K562 (cell line): ENCODE data around the gene COMTD1. TPM values are rescaled to one million over a fixed set of nuclear protein-coding genes. Genes with fewer than 3 reads are reported as not detected.

Experiments used
- CBFB ChIP-seq: sonication (generic); formaldehyde crosslinking; IDR thresholded peaks from 2 replicates; pipeline ENCODE4 v1.4.0; 2020; ENCODE audit warnings: mild to moderate bottlenecking, missing genetic modification reagents
- CHD7 ChIP-seq: fragments of 200-600 bp; sonication (generic); IDR thresholded peaks from one replicate; pipeline ENCODE4 v1.6.1; 2012; ENCODE audit warnings: mild to moderate bottlenecking, low read depth, low read length, inconsistent platforms
- CREBBP ChIP-seq: IDR thresholded peaks from one replicate; pipeline ENCODE4 v1.6.1; 2012; ENCODE audit warnings: low read depth, mild to moderate bottlenecking, control low read depth, inconsistent platforms, low read length
- HDAC1 ChIP-seq, 2 experiments: fragments of 450-650 bp; IDR thresholded peaks; 2 replicates each; pipeline ENCODE4 v1.6.1; 2016 to 2017; ENCODE audit warnings: inconsistent platforms in 1 of 2, mild to moderate bottlenecking in 1 of 2, moderate library complexity in 1 of 2
- HNRNPL ChIP-seq: fragments of 200-400 bp; formaldehyde crosslinking; IDR thresholded peaks from 2 replicates; pipeline ENCODE4 v1.6.1; 2017; ENCODE audit warnings: low read depth, mild to moderate bottlenecking, low read length
- ZZZ3 ChIP-seq: fragments of 450-650 bp; IDR thresholded peaks from 2 replicates; pipeline ENCODE4 v1.6.1; 2016; ENCODE audit warnings: antibody characterized with exemption, mild to moderate bottlenecking, moderate library complexity
- polyA plus RNA-seq, 8 experiments: library from polyadenylated mRNA; depleted of rRNA in 4 of 8; stranded (reverse) in 5 of 8; unstranded in 3 of 8; fragments of >200 nt; fragmentation: Nextera tagmentation in 2 of 8; fragmentation: Illumina TruSeq in 1 of 8; extraction: Ambion mirVana in 2 of 8; extraction: Trizol in 1 of 8; gene quantifications; 2 replicates each; pipeline versions ENCODE4 v1.2.1 to v1.2.3, GENCODE V29; 2011 to 2014; ENCODE audit warnings: inconsistent platforms in 1 of 8, missing spikeins in 1 of 8
- total RNA-seq, 7 experiments: library from RNA; depleted of rRNA in 6 of 7; stranded (reverse); fragments of >200 nt in 6 of 7; fragmentation: Illumina TruSeq in 2 of 7; extraction: Trizol in 2 of 7; gene quantifications; 2 replicates each; pipeline versions ENCODE4 v1.2.1 to v1.2.3, GENCODE V29; 2011 to 2021; ENCODE audit warnings: low replicate concordance in 1 of 7
- TF ChIP-seq, protein P1 (sequence below): sonication (generic); formaldehyde crosslinking; IDR thresholded peaks from 2 replicates; pipeline ENCODE4 v1.8.0; 2022; ENCODE audit warnings: mild to moderate bottlenecking, missing genetic modification reagents
- TF ChIP-seq, protein P2 (sequence below): fragments of 250-450 bp; sonication (Bioruptor Pico); IDR thresholded peaks from 2 replicates; pipeline ENCODE4 v1.8.0; 2021; ENCODE audit warnings: mild to moderate bottlenecking, moderate library complexity

The COMTD1 gene
- total and polyA plus RNA-seq, 9 of the 15 experiments (the other 6 are each of a cell fraction or from before 2014, with no cell fraction given): 0.41 to 112 (median 13.7) TPM

DNA sequence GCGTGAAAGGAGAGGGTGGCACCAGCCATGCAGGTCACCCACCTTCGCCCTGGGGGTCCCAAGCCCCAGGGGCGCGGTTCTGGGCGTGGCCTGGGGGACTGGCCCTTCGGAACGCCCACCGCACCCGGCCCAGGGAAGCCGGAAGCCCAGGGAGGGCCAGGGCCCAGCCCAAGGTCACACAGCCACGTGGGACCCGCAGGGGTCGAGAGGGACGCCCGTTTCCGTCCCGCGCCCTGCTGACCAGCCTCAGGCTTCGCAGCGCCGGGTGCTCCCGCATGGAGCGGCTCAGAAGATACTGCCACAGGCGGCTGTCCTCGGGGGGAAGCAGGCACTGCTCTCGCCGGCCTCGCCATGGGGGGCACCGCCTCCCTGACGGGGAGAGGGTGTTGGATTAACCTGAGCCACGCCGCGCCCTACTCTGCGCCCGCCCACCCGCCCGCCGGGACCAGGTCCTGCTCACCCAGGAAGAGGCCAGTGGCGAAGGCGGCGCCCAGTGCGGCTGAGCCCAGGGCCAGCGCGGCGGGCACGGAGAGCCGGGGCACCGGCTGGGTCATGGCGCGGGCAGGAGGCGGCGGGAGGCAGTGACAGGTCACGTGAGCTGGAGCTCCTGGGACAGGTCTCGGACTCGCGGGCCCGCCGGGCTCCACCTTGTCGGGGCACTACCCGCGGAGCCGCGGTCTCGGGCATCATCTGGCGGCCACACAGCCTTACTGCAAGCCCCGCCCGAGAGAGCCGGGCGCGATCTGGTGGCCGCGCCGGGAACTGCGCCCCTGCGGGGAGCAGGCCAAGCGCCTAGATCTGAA, at the start of gene COMTD1 (continued):
- TF ChIP-seq, protein P1, sequence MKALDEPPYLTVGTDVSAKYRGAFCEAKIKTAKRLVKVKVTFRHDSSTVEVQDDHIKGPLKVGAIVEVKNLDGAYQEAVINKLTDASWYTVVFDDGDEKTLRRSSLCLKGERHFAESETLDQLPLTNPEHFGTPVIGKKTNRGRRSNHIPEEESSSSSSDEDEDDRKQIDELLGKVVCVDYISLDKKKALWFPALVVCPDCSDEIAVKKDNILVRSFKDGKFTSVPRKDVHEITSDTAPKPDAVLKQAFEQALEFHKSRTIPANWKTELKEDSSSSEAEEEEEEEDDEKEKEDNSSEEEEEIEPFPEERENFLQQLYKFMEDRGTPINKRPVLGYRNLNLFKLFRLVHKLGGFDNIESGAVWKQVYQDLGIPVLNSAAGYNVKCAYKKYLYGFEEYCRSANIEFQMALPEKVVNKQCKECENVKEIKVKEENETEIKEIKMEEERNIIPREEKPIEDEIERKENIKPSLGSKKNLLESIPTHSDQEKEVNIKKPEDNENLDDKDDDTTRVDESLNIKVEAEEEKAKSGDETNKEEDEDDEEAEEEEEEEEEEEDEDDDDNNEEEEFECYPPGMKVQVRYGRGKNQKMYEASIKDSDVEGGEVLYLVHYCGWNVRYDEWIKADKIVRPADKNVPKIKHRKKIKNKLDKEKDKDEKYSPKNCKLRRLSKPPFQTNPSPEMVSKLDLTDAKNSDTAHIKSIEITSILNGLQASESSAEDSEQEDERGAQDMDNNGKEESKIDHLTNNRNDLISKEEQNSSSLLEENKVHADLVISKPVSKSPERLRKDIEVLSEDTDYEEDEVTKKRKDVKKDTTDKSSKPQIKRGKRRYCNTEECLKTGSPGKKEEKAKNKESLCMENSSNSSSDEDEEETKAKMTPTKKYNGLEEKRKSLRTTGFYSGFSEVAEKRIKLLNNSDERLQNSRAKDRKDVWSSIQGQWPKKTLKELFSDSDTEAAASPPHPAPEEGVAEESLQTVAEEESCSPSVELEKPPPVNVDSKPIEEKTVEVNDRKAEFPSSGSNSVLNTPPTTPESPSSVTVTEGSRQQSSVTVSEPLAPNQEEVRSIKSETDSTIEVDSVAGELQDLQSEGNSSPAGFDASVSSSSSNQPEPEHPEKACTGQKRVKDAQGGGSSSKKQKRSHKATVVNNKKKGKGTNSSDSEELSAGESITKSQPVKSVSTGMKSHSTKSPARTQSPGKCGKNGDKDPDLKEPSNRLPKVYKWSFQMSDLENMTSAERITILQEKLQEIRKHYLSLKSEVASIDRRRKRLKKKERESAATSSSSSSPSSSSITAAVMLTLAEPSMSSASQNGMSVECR (CRISPR knock-in tag): peak; percentile 76
- TF ChIP-seq CHD7 (no peak), ZZZ3 (no peak), HNRNPL (peak; percentile 99), CREBBP (no peak), HDAC1 (IDR thresholded peaks at IDR 0.05) (peak in 1 of 2 experiments; percentile 76; a peak in 1 of 4 replicates), CBFB (0 out of 2 replicates have a peak, but pooled peaks have one; percentile 43)
- TF ChIP-seq, protein P2, sequence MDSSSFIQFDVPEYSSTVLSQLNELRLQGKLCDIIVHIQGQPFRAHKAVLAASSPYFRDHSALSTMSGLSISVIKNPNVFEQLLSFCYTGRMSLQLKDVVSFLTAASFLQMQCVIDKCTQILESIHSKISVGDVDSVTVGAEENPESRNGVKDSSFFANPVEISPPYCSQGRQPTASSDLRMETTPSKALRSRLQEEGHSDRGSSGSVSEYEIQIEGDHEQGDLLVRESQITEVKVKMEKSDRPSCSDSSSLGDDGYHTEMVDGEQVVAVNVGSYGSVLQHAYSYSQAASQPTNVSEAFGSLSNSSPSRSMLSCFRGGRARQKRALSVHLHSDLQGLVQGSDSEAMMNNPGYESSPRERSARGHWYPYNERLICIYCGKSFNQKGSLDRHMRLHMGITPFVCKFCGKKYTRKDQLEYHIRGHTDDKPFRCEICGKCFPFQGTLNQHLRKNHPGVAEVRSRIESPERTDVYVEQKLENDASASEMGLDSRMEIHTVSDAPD (CRISPR knock-in tag): no peak
